H9 (cell line): Measurements from ENCODE around the gene HMGCL. TPM values are rescaled to one million over a fixed set of nuclear protein-coding genes. Genes with fewer than 3 reads are reported as not detected.

Experiments
- DNase-seq: peaks from one replicate; pipeline ENCODE4 v3.0.0-alpha.2; 2017
- H2AFZ ChIP-seq: one replicate; pipeline ENCODE4 v1.6.1; 2013; ENCODE audit warnings: mild to moderate bottlenecking, low read length, control low read depth, moderate library complexity
- H2AK5ac ChIP-seq: 2 replicates; pipeline ENCODE4 v1.6.1; 2013; ENCODE audit warnings: low read length, control low read depth, mixed read lengths; ENCODE audit not compliant: insufficient read length
- H2BK120ac ChIP-seq: one replicate; pipeline ENCODE4 v1.6.1; 2013; ENCODE audit warnings: low read depth, mild to moderate bottlenecking, low read length, control low read depth, inconsistent platforms; ENCODE audit not compliant: poor library complexity, severe bottlenecking
- H2BK12ac ChIP-seq: 2 replicates; pipeline ENCODE4 v1.6.1; 2013; ENCODE audit warnings: low read length, control low read depth, mixed read lengths, low read depth; ENCODE audit not compliant: insufficient read length
- H2BK15ac ChIP-seq: 2 replicates; pipeline ENCODE4 v1.6.1; 2013; ENCODE audit warnings: low read depth, low read length, control low read depth
- H2BK20ac ChIP-seq: one replicate; pipeline ENCODE4 v1.6.1; 2013; ENCODE audit warnings: low read depth, mild to moderate bottlenecking, low read length, control low read depth, inconsistent platforms; ENCODE audit not compliant: poor library complexity, severe bottlenecking
- H2BK5ac ChIP-seq: 2 replicates; pipeline ENCODE4 v1.6.1; 2013; ENCODE audit warnings: low read length, control low read depth, mixed read lengths; ENCODE audit not compliant: insufficient read length
- H3K14ac ChIP-seq: 2 replicates; pipeline ENCODE4 v1.6.1; 2013; ENCODE audit warnings: low read length, control low read depth; ENCODE audit not compliant: insufficient read depth
- H3K18ac ChIP-seq: 2 replicates; pipeline ENCODE4 v1.6.1; 2013; ENCODE audit warnings: low read depth, mild to moderate bottlenecking, mixed read lengths, low read length, control low read depth; ENCODE audit not compliant: insufficient read length
- H3K23ac ChIP-seq: 2 replicates; pipeline ENCODE4 v1.6.1; 2013; ENCODE audit warnings: low read length, control low read depth, mixed read lengths, low read depth; ENCODE audit not compliant: insufficient read length
- H3K23me2 ChIP-seq: 2 replicates; pipeline ENCODE4 v1.6.1; 2013; ENCODE audit warnings: low read depth, mild to moderate bottlenecking, mixed read lengths, low read length, control low read depth; ENCODE audit not compliant: insufficient read length, poor library complexity, severe bottlenecking
- H3K27ac ChIP-seq: 2 replicates; pipeline ENCODE4 v1.5.1; 2013; ENCODE audit warnings: low read length, control low read depth, mixed read lengths, low read depth; ENCODE audit not compliant: insufficient read length
- H3K27me3 ChIP-seq: 2 replicates; pipeline ENCODE4 v1.6.1; 2013; ENCODE audit warnings: low read length, control low read depth, inconsistent platforms; ENCODE audit not compliant: insufficient read depth
- H3K4ac ChIP-seq: 2 replicates; pipeline ENCODE4 v1.6.1; 2013; ENCODE audit warnings: low read depth, mild to moderate bottlenecking, control low read depth, inconsistent platforms, low read length, moderate library complexity
- H3K4me1 ChIP-seq: 2 replicates; pipeline ENCODE4 v1.6.1; 2013; ENCODE audit warnings: low read length, control low read depth, inconsistent platforms; ENCODE audit not compliant: insufficient read depth
- H3K4me2 ChIP-seq: 2 replicates; pipeline ENCODE4 v1.6.1; 2013; ENCODE audit warnings: low read length, control low read depth, mixed read lengths; ENCODE audit not compliant: insufficient read length, insufficient read depth
- H3K56ac ChIP-seq: 2 replicates; pipeline ENCODE4 v1.6.1; 2013; ENCODE audit warnings: low read depth, mild to moderate bottlenecking, mixed read lengths, low read length, control low read depth; ENCODE audit not compliant: insufficient read length
- H3K79me1 ChIP-seq: 2 replicates; pipeline ENCODE4 v1.6.1; 2013; ENCODE audit warnings: low read depth, mild to moderate bottlenecking, moderate library complexity, low read length, control low read depth, inconsistent platforms; ENCODE audit not compliant: insufficient read depth, poor library complexity, severe bottlenecking
- H3K79me2 ChIP-seq: 2 replicates; pipeline ENCODE4 v1.6.1; 2013; ENCODE audit warnings: low read length, control low read depth, inconsistent platforms; ENCODE audit not compliant: insufficient read depth
- H3K9ac ChIP-seq: 2 replicates; pipeline ENCODE4 v1.6.1; 2013; ENCODE audit warnings: low read length, control low read depth, mixed read lengths; ENCODE audit not compliant: insufficient read length; ENCODE audit errors: extremely low read depth
- H3K9me3 ChIP-seq: one replicate; pipeline ENCODE4 v1.6.1; 2013; ENCODE audit warnings: low read depth, low read length, inconsistent platforms; ENCODE audit not compliant: control insufficient read depth
- H3T11ph ChIP-seq: one replicate; pipeline ENCODE4 v1.6.1; 2013; ENCODE audit warnings: mild to moderate bottlenecking, low read length, control low read depth, inconsistent platforms
- H4K20me1 ChIP-seq: one replicate; pipeline ENCODE4 v1.6.1; 2013; ENCODE audit not compliant: control insufficient read depth, insufficient read length, insufficient read depth
- H4K5ac ChIP-seq: 2 replicates; pipeline ENCODE4 v1.6.1; 2013; ENCODE audit warnings: low read depth, mild to moderate bottlenecking, mixed read lengths, low read length, control low read depth; ENCODE audit not compliant: insufficient read length
- H4K8ac ChIP-seq: replicated peaks from 2 replicates; pipeline ENCODE4 v1.6.1; 2013; ENCODE audit warnings: low read length, control low read depth, mixed read lengths, low read depth; ENCODE audit not compliant: insufficient read length
- H4K91ac ChIP-seq: 2 replicates; pipeline ENCODE4 v1.6.1; 2013; ENCODE audit warnings: low read depth, mild to moderate bottlenecking, moderate library complexity, mixed read lengths, low read length, control low read depth; ENCODE audit not compliant: insufficient read length
- H3K27ac Mint-ChIP-seq, 3 experiments: 2 replicates in 2 of 3; 3 replicates in 1 of 3; pipeline ENCODE4 v1.8.0; 2020 to 2021; ENCODE audit warnings: mixed read lengths in 3 of 3, mild to moderate bottlenecking in 1 of 3, moderate library complexity in 1 of 3
- H3K27me3 Mint-ChIP-seq: 2 replicates; pipeline ENCODE4 v1.8.0; 2021; ENCODE audit warnings: low read depth, mild to moderate bottlenecking, moderate library complexity, mixed read lengths
- H3K36me3 Mint-ChIP-seq, 3 experiments: 2 replicates in 2 of 3; 3 replicates in 1 of 3; pipeline ENCODE4 v1.8.0; 2020 to 2021; ENCODE audit warnings: low read depth in 3 of 3, mixed read lengths in 3 of 3; ENCODE audit not compliant: insufficient read depth in 1 of 3
- H3K4me1 Mint-ChIP-seq, 2 experiments: 2 replicates each; pipeline ENCODE4 v1.8.0; 2020; ENCODE audit warnings: mixed read lengths in 2 of 2
- H3K4me3 Mint-ChIP-seq, 2 experiments: 2 replicates in 1 of 2; 3 replicates in 1 of 2; pipeline ENCODE4 v1.8.0; 2020 to 2021; ENCODE audit warnings: mild to moderate bottlenecking in 2 of 2, mixed read lengths in 2 of 2, moderate library complexity in 1 of 2
- H3K9me3 Mint-ChIP-seq, 2 experiments: 2 replicates in 1 of 2; 3 replicates in 1 of 2; pipeline ENCODE4 v1.8.0; 2020; ENCODE audit warnings: mild to moderate bottlenecking in 2 of 2, mixed read lengths in 2 of 2, moderate library complexity in 1 of 2
- CTCF ChIP-seq: fragments of 200-600 bp; sonication (generic); conservative IDR thresholded peaks from 3 replicates; pipeline ENCODE4 v1.8.0; 2021; ENCODE audit warnings: antibody characterized with exemption, mild to moderate bottlenecking
- WGBS: extraction: QIAGEN DNeasy Blood & Tissue Kit; methylation state at CpG from one replicate; pipeline ENCODE4 v1.1.7; 2013; ENCODE audit warnings: missing lambda C conversion rate, low lambda C conversion rate, mixed read lengths; ENCODE audit not compliant: insufficient read length; ENCODE audit errors: extremely low coverage; 5-methylcytosine and 5-hydroxymethylcytosine counted together
- total RNA-seq: library from RNA; stranded (reverse); gene quantifications from 2 replicates; pipeline ENCODE4 v1.2.1, GENCODE V29; 2021

HMGCL gene
- total RNA-seq, 1 experiment from 2014 or later = 15.9 TPM

- Histone ChIP-seq H3K27me3 (no peaks in the 10 kb centered on the region), H4K20me1 (no peaks in the 10 kb centered on the region), H3K79me1 (no peaks in the 10 kb centered on the region), H3K18ac (no peak overlapping the region), H2BK12ac (no peak overlapping the region), H3K23ac (no peak overlapping the region), H2BK20ac (no peak overlapping the region), H4K5ac (no peak overlapping the region), H2BK120ac (no peak overlapping the region), H3K79me2 (no peaks in the 10 kb centered on the region), H3K9ac (no peak overlapping the region), H2AK5ac (no peak overlapping the region), H3K4me2 (no peak overlapping the region), H4K8ac (no peak overlapping the region), H3K4me1 (no peaks in the 10 kb centered on the region), H2AFZ (no peak overlapping the region), H3T11ph (no peak overlapping the region), H2BK15ac (no peak overlapping the region), H3K27ac (no peak overlapping the region), H2BK5ac (no peak overlapping the region), H3K23me2 (no peaks in the 10 kb centered on the region), H3K56ac (no peak overlapping the region), H3K4ac (no peak overlapping the region), H3K9me3 (no peaks in the 10 kb centered on the region), H3K14ac (no peak overlapping the region), H4K91ac (no peak overlapping the region)
- H3K36me3 Mint-ChIP-seq = peaks cover 15 to 23% (median 20%) of the 10 kb centered on the region in 3 experiments
- H3K9me3 Mint-ChIP-seq = peaks cover 9 to 17% of the 10 kb centered on the region in 2 experiments; a peak in 4 of 5 replicates
- 0 out of 4 replicates have a peak, but pooled peaks cover 0 to under 1% of the 10 kb centered on the region in 2 experiments for H3K4me1 Mint-ChIP-seq
- H3K27ac Mint-ChIP-seq = no peak overlapping the region
- H3K27me3 Mint-ChIP-seq = peaks cover 12% of the 10 kb centered on the region
- no peak overlapping the region for H3K4me3 Mint-ChIP-seq
- no peak for TF ChIP-seq CTCF
- DNase-seq = no peak
- WGBS = no CpG with 5 or more reads among the region's 5 CpGs
Observed at GRCh38 chr1:23843644-23844043, 18.4 kb upstream of the HMGCL start.
